K562 (cell line): ENCODE measurements around the gene TRIM38. TPM values are rescaled to one million over a fixed set of nuclear protein-coding genes. Genes with fewer than 3 reads are reported as not detected.

Experiments
- ARID4B ChIP-seq: sonication (generic); formaldehyde crosslinking; IDR thresholded peaks from 2 replicates; pipeline ENCODE4 v1.8.0; 2022; ENCODE audit warnings: mild to moderate bottlenecking, missing genetic modification reagents
- ATF2 ChIP-seq: sonication (generic); formaldehyde crosslinking; IDR thresholded peaks from 2 replicates; pipeline ENCODE4 v1.8.1; 2022; ENCODE audit warnings: missing genetic modification reagents
- ATF6 ChIP-seq: sonication (generic); formaldehyde crosslinking; IDR thresholded peaks from 2 replicates; pipeline ENCODE4 v1.4.0; 2020; ENCODE audit warnings: mild to moderate bottlenecking, missing genetic modification reagents
- CEBPB ChIP-seq: fragments of 450-650 bp; IDR thresholded peaks from 2 replicates; pipeline ENCODE4 v1.6.1; 2016; ENCODE audit warnings: missing genetic modification characterization, missing compliant biosample characterization
- ELF4 ChIP-seq: fragments of 450-650 bp; formaldehyde crosslinking; IDR thresholded peaks from 2 replicates; pipeline ENCODE4 v1.4.0; 2022; ENCODE audit warnings: missing genetic modification characterization
- EWSR1 ChIP-seq: fragments of 450-650 bp; IDR thresholded peaks from 2 replicates; pipeline ENCODE4 v1.6.1; 2018; ENCODE audit warnings: borderline replicate concordance, mild to moderate bottlenecking, low read depth, moderate library complexity; ENCODE audit not compliant: partially characterized antibody
- FOS ChIP-seq: IDR thresholded peaks from 3 replicates; pipeline ENCODE4 v1.6.1; 2011; ENCODE audit not compliant: insufficient read length; ENCODE audit errors: extremely low read depth
- GTF2B ChIP-seq: IDR thresholded peaks from 2 replicates; pipeline ENCODE4 v1.6.1; 2011; ENCODE audit not compliant: insufficient read length; ENCODE audit errors: extremely low read depth
- NBN ChIP-seq: fragments of 450-650 bp; IDR thresholded peaks from 2 replicates; pipeline ENCODE4 v1.6.1; 2016; ENCODE audit warnings: low read depth, mild to moderate bottlenecking
- PRPF4 ChIP-seq: fragments of 200-400 bp; formaldehyde crosslinking; IDR thresholded peaks from one replicate; pipeline ENCODE4 v1.6.1; 2017; ENCODE audit warnings: low read length, low read depth, mild to moderate bottlenecking; ENCODE audit not compliant: insufficient read depth, poor library complexity, severe bottlenecking
- ZKSCAN1 ChIP-seq: fragments of 150-350 bp; IDR thresholded peaks from 2 replicates; pipeline ENCODE4 v1.6.1; 2016; ENCODE audit warnings: low read depth, low read length
- ZNF280A ChIP-seq: fragments of 450-650 bp; IDR thresholded peaks from 2 replicates; pipeline ENCODE4 v1.6.1; 2018; ENCODE audit warnings: mild to moderate bottlenecking, low read depth; ENCODE audit not compliant: partially characterized antibody
- ZNF316 ChIP-seq: fragments of 450-650 bp; IDR thresholded peaks from 2 replicates; pipeline ENCODE4 v1.6.1; 2016
- ZNF740 ChIP-seq, 3 experiments: fragments of 200-800 bp in 1 of 3; sonication (Bioruptor generic) in 1 of 3; sonication (generic) in 1 of 3; formaldehyde crosslinking in 1 of 3; IDR thresholded peaks; 2 replicates each; pipeline versions ENCODE4 v1.6.1 to v1.8.0; 2016 to 2022; ENCODE audit warnings: mild to moderate bottlenecking in 2 of 3, missing compliant biosample characterization in 2 of 3, missing genetic modification characterization in 2 of 3, missing genetic modification reagents in 1 of 3
- polyA plus RNA-seq, 8 experiments: library from polyadenylated mRNA; depleted of rRNA in 4 of 8; stranded (reverse) in 5 of 8; unstranded in 3 of 8; fragments of >200 nt; fragmentation: Nextera tagmentation in 2 of 8; fragmentation: Illumina TruSeq in 1 of 8; extraction: Ambion mirVana in 2 of 8; extraction: Trizol in 1 of 8; gene quantifications; 2 replicates each; pipeline versions ENCODE4 v1.2.1 to v1.2.3, GENCODE V29; 2011 to 2014; ENCODE audit warnings: inconsistent platforms in 1 of 8, missing spikeins in 1 of 8
- total RNA-seq, 7 experiments: library from RNA; depleted of rRNA in 6 of 7; stranded (reverse); fragments of >200 nt in 6 of 7; fragmentation: Illumina TruSeq in 2 of 7; extraction: Trizol in 2 of 7; gene quantifications; 2 replicates each; pipeline versions ENCODE4 v1.2.1 to v1.2.3, GENCODE V29; 2011 to 2021; ENCODE audit warnings: low replicate concordance in 1 of 7

Gene TRIM38
- total and polyA plus RNA-seq, 9 of the 15 experiments (the other 6 are each of a cell fraction or from before 2014, with no cell fraction given) = 1.7 to 6.7 (median 6.3) TPM

- TF ChIP-seq ZNF280A (no peak), NBN (peak; percentile 42; the same call in 1 of the 2 replicates), ZNF740 (CRISPR knock-in tag; IDR thresholded peaks at IDR 0.05) (0 out of 2 replicates have a peak, but pooled peaks have one; percentile 47), ZNF740 (tag; IDR thresholded peaks at IDR 0.05) (no peak), ZKSCAN1 (no peak), ATF2 (no peak), ELF4 (CRISPR knock-in tag) (no peak), PRPF4 (no peak), EWSR1 (no peak), GTF2B (no peak), CEBPB (tag) (no peak), ATF6 (CRISPR knock-in tag) (no peak), FOS (no peak), ZNF316 (no peak), ARID4B (CRISPR knock-in tag) (no peak)
These were observed 66.4 kb downstream of the TRIM38 start (continued) for GRCh38 chr6:26028746-26029569.
